ENCODE results near the gene NRCAM. TPM values are rescaled to one million over a fixed set of nuclear protein-coding genes. Genes with fewer than 3 reads are reported as not detected.
A peak's percentile ranks its signal among the peaks of the same experiment; 100 is the strongest.

NRCAM gene
- polyA plus RNA-seq, 2 of the 4 experiments (the other 2 are of a cell fraction): 129 to 210 TPM

GRCh38 chr7:108308276-108308675 is 148.0 kb downstream of the NRCAM start:
- DNase-seq (ENCODE audit: low read depth in 1 of 2, low spot score in 1 of 2) (no peak), FAIRE-seq (no peak), ATAC-seq (no peak)
- H3K4me1 ChIP-seq: peaks cover 58% of the 10 kb centered on the region
- TF ChIP-seq POLR2AphosphoS2 (conservative IDR thresholded peaks at IDR 0.05; ENCODE audit: low read length): no peak
- TF ChIP-seq CBX2 (IDR thresholded peaks at IDR 0.05; ENCODE audit: borderline replicate concordance, low read depth): no peak
- TF ChIP-seq TP53 (CRISPR knock-in tag; IDR thresholded peaks at IDR 0.05): no peak
- TF ChIP-seq FOSB (CRISPR knock-in tag; IDR thresholded peaks at IDR 0.05): no peak
- TF ChIP-seq HEYL (CRISPR knock-in tag; IDR thresholded peaks at IDR 0.05): no peak
- TF ChIP-seq ZSCAN20 (CRISPR knock-in tag; IDR thresholded peaks at IDR 0.05): no peak
- TF ChIP-seq RAD21 (conservative IDR thresholded peaks at IDR 0.05 in 1 of 2, IDR thresholded peaks at IDR 0.05 in 1 of 2): no peak
- no peak for TF ChIP-seq CHD4 (IDR thresholded peaks at IDR 0.05; ENCODE audit: borderline replicate concordance)
- TF ChIP-seq FOSL2 (IDR thresholded peaks at IDR 0.05): no peak
- no peak for TF ChIP-seq FOSL2 (CRISPR knock-in tag; IDR thresholded peaks at IDR 0.05)
- peak overlapping the region; percentile 36 to 52; a peak in 4 of 6 replicates for H3K27ac ChIP-seq
- ChIA-PET POLR2A (no interaction called here), CTCF (interaction anchor here (1.0 to 1.1 kb wide), 2 partner anchors 10 to 16 kb away, joined by 3 to 4 read pairs; no protein-coding TSS in a partner anchor)
- 88% methylated on average over 3 of the region's 3 CpGs for WGBS (ENCODE audit: missing lambda C conversion rate)
- no peaks in the 10 kb centered on the region for H3K9me3 ChIP-seq
- peak overlapping the region; percentile 32; the same call in 1 of the 3 replicates for H3K4me2 ChIP-seq
- no peak overlapping the region for H3K4me3 ChIP-seq

- no peak for FAIRE-seq
Observed at GRCh38 chr7:108307595-108307994, 148.6 kb downstream of the NRCAM start.

GRCh38 chr7:108307194-108307593 is 149.0 kb downstream of the NRCAM start:
- Histone ChIP-seq H3K4me3 (no peak overlapping the region), H3K27ac (peak overlapping the region in 1 of 2 experiments; percentile 52; a peak in 1 of 6 replicates), H3K4me2 (no peak overlapping the region), H3K9me3 (no peaks in the 10 kb centered on the region), H3K4me1 (peaks cover 51% of the 10 kb centered on the region)
- WGBS (ENCODE audit: missing lambda C conversion rate): 82% methylated on average over 6 of the region's 6 CpGs
- POLR2A ChIA-PET: no interaction called here
- CTCF ChIA-PET: no interaction called here
- no peak for FAIRE-seq
- no peak for ATAC-seq
- TF ChIP-seq CHD4 (IDR thresholded peaks at IDR 0.05; ENCODE audit: borderline replicate concordance) (no peak), POLR2A (IDR thresholded peaks at IDR 0.05; ENCODE audit: low read length) (no peak), JUNB (IDR thresholded peaks at IDR 0.05) (no peak), FOXS1 (CRISPR knock-in tag; IDR thresholded peaks at IDR 0.05) (no peak), USF2 (IDR thresholded peaks at IDR 0.05) (no peak)
- no peak for DNase-seq (ENCODE audit: low read depth in 1 of 2, low spot score in 1 of 2)

More at GRCh38 chr7:108307595-108307994, 148.6 kb downstream of the NRCAM start:
- DNase-seq (ENCODE audit: low read depth in 1 of 2, low spot score in 1 of 2) (no peak), ATAC-seq (peak in 1 of 2 experiments; percentile 61; a peak in 3 of 6 replicates)
- Histone ChIP-seq H3K27ac (peak overlapping the region; percentile 2 to 52; a peak in 1 of 6 replicates), H3K4me1 (peaks cover 55% of the 10 kb centered on the region), H3K4me2 (no peak overlapping the region; the same call in 2 of the 3 replicates), H3K4me3 (no peak overlapping the region), H3K9me3 (no peaks in the 10 kb centered on the region)
- TF ChIP-seq HES2 (IDR thresholded peaks at IDR 0.05) (no peak), CTCF (IDR thresholded peaks at IDR 0.05) (no peak), RCOR1 (IDR thresholded peaks at IDR 0.05; ENCODE audit: low read depth, low read length) (no peak), FOXS1 (CRISPR knock-in tag; IDR thresholded peaks at IDR 0.05) (no peak), PHF8 (IDR thresholded peaks at IDR 0.05; ENCODE audit: borderline replicate concordance, low read depth) (no peak), SREBF2 (IDR thresholded peaks at IDR 0.05) (no peak), E2F6 (IDR thresholded peaks at IDR 0.05; ENCODE audit: borderline replicate concordance, low read depth) (no peak), TFCP2L1 (CRISPR knock-in tag; IDR thresholded peaks at IDR 0.05) (no peak), ZNF302 (CRISPR knock-in tag; IDR thresholded peaks at IDR 0.05) (no peak), FOSL2 (IDR thresholded peaks at IDR 0.05) (no peak), FOSL2 (CRISPR knock-in tag; IDR thresholded peaks at IDR 0.05) (no peak), KDM1A (IDR thresholded peaks at IDR 0.05; ENCODE audit: low read depth) (no peak), HEYL (CRISPR knock-in tag; IDR thresholded peaks at IDR 0.05) (no peak), EHF (CRISPR knock-in tag; IDR thresholded peaks at IDR 0.05) (no peak)
- 90% methylated on average over 2 of the region's 2 CpGs for WGBS (ENCODE audit: missing lambda C conversion rate)
- ChIA-PET POLR2A (no interaction called here), CTCF (interaction anchor here (1.0 kb wide), 1 partner anchor 17 kb away, joined by 3 read pairs; no protein-coding TSS in a partner anchor)
